HCT116 (cell line): ENCODE results near the gene SCG3. TPM values are rescaled to one million over a fixed set of nuclear protein-coding genes. Genes with fewer than 3 reads are reported as not detected.

Experiments
- ATAC-seq: fragments of 200-7000 bp; cut with Tn5 transposase; 2 replicates; pipeline ENCODE4 v1.9.1; 2020; ENCODE audit warnings: mild to moderate bottlenecking, moderate library complexity
- BruUV-seq: library from RNA; stranded (reverse); fragments of 400-500 nt; replicated peaks from 2 replicates; lab custom pipeline; 2021; lab: Mats Ljungman, UMichigan
- CTCF ChIA-PET: fragments of 300-600 bp; sonication (Branson Sonifier 250); formaldehyde crosslinking; loops from one replicate; lab custom pipeline; 2021; ENCODE audit warnings: antibody characterized with exemption; lab: Charles Lee
- POLR2A ChIA-PET: fragments of 300-600, 350-600 bp; sonication (Branson Sonifier 250); formaldehyde crosslinking; loops from one replicate; lab custom pipeline; 2021; ENCODE audit warnings: antibody characterized with exemption; lab: Charles Lee
- RAD21 ChIA-PET, 2 experiments: fragments of 300-600 bp; sonication (Branson Sonifier 250); formaldehyde crosslinking; loops; one replicate each; lab custom pipeline; 2023; ENCODE audit warnings: low total read pairs in 2 of 2; ENCODE audit not compliant: uncharacterized antibody in 2 of 2, unreplicated experiment in 2 of 2, low non-redundant PET in 1 of 2; lab: Charles Lee
- DNase-seq: peaks from one replicate; pipeline ENCODE4 v3.0.0-alpha.2; 2010; ENCODE audit warnings: low read depth, low spot score
- H2AFZ ChIP-seq: fragments of 200-600 bp; shearing (Covaris generic), sonication (generic); 2 replicates; pipeline ENCODE4 v1.6.1; 2017; ENCODE audit warnings: low read depth, mixed run types, mixed read lengths, antibody characterized with exemption, low read length; ENCODE audit not compliant: poor library complexity, severe bottlenecking
- H3K27ac ChIP-seq: 2 replicates; pipeline ENCODE4 v1.5.1; 2012; ENCODE audit warnings: low read depth, low read length
- H3K27me3 ChIP-seq: fragments of 200-600 bp; sonication (generic); 2 replicates; pipeline ENCODE4 v1.6.1; 2016; ENCODE audit warnings: mixed run types, low read length, mixed read lengths; ENCODE audit not compliant: insufficient read depth
- H3K36me3 ChIP-seq, 2 experiments: fragments of 200-500 bp in 1 of 2; fragments of 200-600 bp in 1 of 2; sonication (Bioruptor generic) in 1 of 2; sonication (generic) in 1 of 2; 2 replicates each; pipeline versions ENCODE4 v1.5.1 to v1.6.1; 2014 to 2016; ENCODE audit warnings: low read length in 2 of 2, inconsistent platforms in 1 of 2, mixed read lengths in 1 of 2, mixed run types in 1 of 2; ENCODE audit not compliant: insufficient read depth in 2 of 2, control insufficient read depth in 1 of 2
- H3K4me1 ChIP-seq, 2 experiments: fragments of 200-600 bp in 1 of 2; sonication (generic) in 1 of 2; 2 replicates each; pipeline versions ENCODE4 v1.5.1 to v1.6.1; 2012 to 2017; ENCODE audit warnings: low read length in 2 of 2, inconsistent platforms in 1 of 2, mild to moderate bottlenecking in 1 of 2, mixed read lengths in 1 of 2, mixed run types in 1 of 2, moderate library complexity in 1 of 2; ENCODE audit not compliant: insufficient read depth in 2 of 2, control insufficient read depth in 1 of 2
- H3K4me2 ChIP-seq: fragments of 200-600 bp; sonication (generic); 2 replicates; pipeline ENCODE4 v1.6.1; 2017; ENCODE audit warnings: mixed run types, low read length, mixed read lengths
- H3K4me3 ChIP-seq, 2 experiments: fragments of 200-600 bp in 1 of 2; sonication (generic) in 1 of 2; replicated peaks in 1 of 2; 2 replicates each; pipeline ENCODE4 v1.5.1; 2011 to 2016; ENCODE audit warnings: low read length in 2 of 2, control low read depth in 1 of 2, low read depth in 1 of 2, mild to moderate bottlenecking in 1 of 2, mixed read lengths in 1 of 2, mixed run types in 1 of 2
- H3K79me2 ChIP-seq: fragments of 200-600 bp; sonication (generic); 2 replicates; pipeline ENCODE4 v1.6.1; 2017; ENCODE audit warnings: mild to moderate bottlenecking, mixed run types, low read length, moderate library complexity, mixed read lengths; ENCODE audit not compliant: insufficient read depth
- H3K9ac ChIP-seq: fragments of 200-600 bp; sonication (generic); 2 replicates; pipeline ENCODE4 v1.6.1; 2016; ENCODE audit warnings: low read length, mixed read lengths
- H3K9me2 ChIP-seq: fragments of 200-600 bp; sonication (generic), shearing (Covaris generic); 2 replicates; pipeline ENCODE4 v1.6.1; 2017; ENCODE audit warnings: mixed run types, mild to moderate bottlenecking, moderate library complexity; ENCODE audit not compliant: insufficient read depth
- H3K9me3 ChIP-seq, 2 experiments: fragments of 200-500 bp in 1 of 2; fragments of 200-600 bp in 1 of 2; sonication (Bioruptor generic) in 1 of 2; sonication (generic) in 1 of 2; 2 replicates each; pipeline ENCODE4 v1.6.1; 2014 to 2017; ENCODE audit warnings: low read length in 2 of 2, mixed read lengths in 2 of 2, inconsistent platforms in 1 of 2, low read depth in 1 of 2, mild to moderate bottlenecking in 1 of 2, mixed run types in 1 of 2, moderate library complexity in 1 of 2; ENCODE audit not compliant: control insufficient read depth in 1 of 2, insufficient read depth in 1 of 2
- H4K20me1 ChIP-seq: fragments of 200-600 bp; sonication (generic), shearing (Covaris generic); 2 replicates; pipeline ENCODE4 v1.6.1; 2017; ENCODE audit warnings: mixed run types, mild to moderate bottlenecking, moderate library complexity; ENCODE audit not compliant: insufficient read depth
- ATF3 ChIP-seq: IDR thresholded peaks from 2 replicates; pipeline ENCODE4 v1.6.1; 2012
- CBX3 ChIP-seq: IDR thresholded peaks from 2 replicates; pipeline ENCODE4 v1.6.1; 2012; ENCODE audit warnings: low read depth
- ELF1 ChIP-seq: IDR thresholded peaks from 2 replicates; pipeline ENCODE4 v1.6.1; 2012; ENCODE audit warnings: low read depth, borderline replicate concordance
- EZH2 ChIP-seq: fragments of 200-600 bp; sonication (generic); IDR thresholded peaks from 2 replicates; pipeline ENCODE4 v1.6.1; 2017; ENCODE audit warnings: antibody characterized with exemption, mixed run types
- EZH2phosphoT487 ChIP-seq: fragments of 200-600 bp; IDR thresholded peaks from 2 replicates; pipeline ENCODE4 v1.6.1; 2018; ENCODE audit warnings: antibody characterized with exemption, borderline replicate concordance
- RAD21 ChIP-seq: IDR thresholded peaks from 2 replicates; pipeline ENCODE4 v1.6.1; 2012; ENCODE audit warnings: low read depth, mild to moderate bottlenecking
- SP1 ChIP-seq: IDR thresholded peaks from 2 replicates; pipeline ENCODE4 v1.6.1; 2012; ENCODE audit warnings: low read depth
- SRF ChIP-seq: IDR thresholded peaks from 2 replicates; pipeline ENCODE4 v1.6.1; 2012; ENCODE audit warnings: low read depth
- TCF7L2 ChIP-seq: IDR thresholded peaks from 2 replicates; pipeline ENCODE4 v1.7.0; 2011; ENCODE audit warnings: borderline replicate concordance, inconsistent platforms; ENCODE audit not compliant: insufficient read depth, insufficient read length; ENCODE audit errors: extremely low read depth
- YY1 ChIP-seq: IDR thresholded peaks from 2 replicates; pipeline ENCODE4 v1.6.1; 2011; ENCODE audit warnings: low read length, low read depth, moderate library complexity, mild to moderate bottlenecking; ENCODE audit not compliant: insufficient replicate concordance; ENCODE audit errors: extremely low read depth
- ZFX ChIP-seq: fragments of 450-650 bp; IDR thresholded peaks from 2 replicates; pipeline ENCODE4 v1.6.1; 2017
- ZNF274 ChIP-seq: fragments of 200-500 bp; sonication (Bioruptor generic); IDR thresholded peaks from 2 replicates; pipeline ENCODE4 v1.6.1; 2014; ENCODE audit warnings: mild to moderate bottlenecking, low read depth, low read length, inconsistent platforms
- intact Hi-C: fragments of 100-400 bp; cut with micrococcal nuclease; formaldehyde crosslinking; loops from 2 replicates; pipeline ENCODE4 v1.10.0; 2022
- total RNA-seq: library from RNA; stranded (reverse); gene quantifications from one replicate; pipeline ENCODE4 v1.2.1, GENCODE V29; 2021; ENCODE audit not compliant: unreplicated experiment
- TF ChIP-seq, protein P1 (sequence below), 3 experiments: fragments of 200-600 bp in 1 of 3; sonication (generic) in 1 of 3; IDR thresholded peaks in 2 of 3; conservative IDR thresholded peaks in 1 of 3; 2 replicates each; pipeline ENCODE4 v1.5.1; 2012 to 2017; ENCODE audit warnings: low read depth in 2 of 3, low read length in 2 of 3, antibody characterized with exemption in 1 of 3, borderline replicate concordance in 1 of 3, control low read depth in 1 of 3, mild to moderate bottlenecking in 1 of 3, mixed read lengths in 1 of 3, mixed run types in 1 of 3, moderate library complexity in 1 of 3; ENCODE audit not compliant: insufficient read depth in 1 of 3

SCG3 gene
- total RNA-seq, 1 experiment from 2014 or later, result not detected

GRCh38 chr15:51669381-51669780 is 11.9 kb upstream of the SCG3 start:
- Histone ChIP-seq H3K36me3 (no peaks in the 10 kb centered on the region), H2AFZ (no peak overlapping the region), H3K4me1 (no peaks in the 10 kb centered on the region), H3K4me3 (no peak overlapping the region), H3K27ac (no peak overlapping the region), H3K27me3 (no peaks in the 10 kb centered on the region), H3K4me2 (no peak overlapping the region), H3K9ac (no peak overlapping the region), H4K20me1 (no peaks in the 10 kb centered on the region), H3K79me2 (no peaks in the 10 kb centered on the region), H3K9me3 (no peaks in the 10 kb centered on the region), H3K9me2 (no peaks in the 10 kb centered on the region)
- intact Hi-C loops, result no loop called here
- DNase-seq, result no peak
- ChIA-PET CTCF (interaction anchor here (1.0 kb wide), 1 partner anchor 19 kb away, joined by 3 read pairs; no protein-coding TSS in a partner anchor), RAD21 (no interaction called here), POLR2A (no interaction called here)
- TF ChIP-seq, protein P1, sequence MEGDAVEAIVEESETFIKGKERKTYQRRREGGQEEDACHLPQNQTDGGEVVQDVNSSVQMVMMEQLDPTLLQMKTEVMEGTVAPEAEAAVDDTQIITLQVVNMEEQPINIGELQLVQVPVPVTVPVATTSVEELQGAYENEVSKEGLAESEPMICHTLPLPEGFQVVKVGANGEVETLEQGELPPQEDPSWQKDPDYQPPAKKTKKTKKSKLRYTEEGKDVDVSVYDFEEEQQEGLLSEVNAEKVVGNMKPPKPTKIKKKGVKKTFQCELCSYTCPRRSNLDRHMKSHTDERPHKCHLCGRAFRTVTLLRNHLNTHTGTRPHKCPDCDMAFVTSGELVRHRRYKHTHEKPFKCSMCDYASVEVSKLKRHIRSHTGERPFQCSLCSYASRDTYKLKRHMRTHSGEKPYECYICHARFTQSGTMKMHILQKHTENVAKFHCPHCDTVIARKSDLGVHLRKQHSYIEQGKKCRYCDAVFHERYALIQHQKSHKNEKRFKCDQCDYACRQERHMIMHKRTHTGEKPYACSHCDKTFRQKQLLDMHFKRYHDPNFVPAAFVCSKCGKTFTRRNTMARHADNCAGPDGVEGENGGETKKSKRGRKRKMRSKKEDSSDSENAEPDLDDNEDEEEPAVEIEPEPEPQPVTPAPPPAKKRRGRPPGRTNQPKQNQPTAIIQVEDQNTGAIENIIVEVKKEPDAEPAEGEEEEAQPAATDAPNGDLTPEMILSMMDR (IDR thresholded peaks at IDR 0.05 in 2 of 3, conservative IDR thresholded peaks at IDR 0.05 in 1 of 3; ENCODE audit: borderline replicate concordance in 1 of 3, insufficient read depth in 1 of 3, low read depth in 2 of 3, low read length in 2 of 3), result no peak
- no peak for TF ChIP-seq CBX3
- TF ChIP-seq YY1, result no peak
- no peak for TF ChIP-seq EZH2phosphoT487
- no peak for TF ChIP-seq RAD21
- no peak for TF ChIP-seq ATF3
- BruUV-seq, result no TSS peak
- no peak for ATAC-seq

- no peak for DNase-seq
- no peaks in the 10 kb centered on the region for H3K9me2 ChIP-seq
- no TSS peak for BruUV-seq
- POLR2A ChIA-PET, result no interaction called here
- no peak overlapping the region for H3K27ac ChIP-seq
- H3K4me1 ChIP-seq, result 0 out of 4 replicates have a peak, but pooled peaks cover 0 to 3% of the 10 kb centered on the region in 2 experiments
- CTCF ChIA-PET, result no interaction called here
- H3K79me2 ChIP-seq, result no peaks in the 10 kb centered on the region
- intact Hi-C loops, result no loop called here
- H3K9me3 ChIP-seq, result no peaks in the 10 kb centered on the region
- no peak for ATAC-seq
- H3K4me3 ChIP-seq, result no peak overlapping the region
- H3K36me3 ChIP-seq, result no peaks in the 10 kb centered on the region
- no peak overlapping the region for H2AFZ ChIP-seq
- H3K4me2 ChIP-seq, result no peak overlapping the region
- H3K27me3 ChIP-seq, result no peaks in the 10 kb centered on the region
- RAD21 ChIA-PET, result no interaction called here
- H3K9ac ChIP-seq, result no peak overlapping the region
- no peaks in the 10 kb centered on the region for H4K20me1 ChIP-seq
- TF ChIP-seq ZNF274 (no peak), CBX3 (no peak), ATF3 (no peak), EZH2 (no peak), RAD21 (no peak), EZH2phosphoT487 (no peak), ELF1 (no peak), TCF7L2 (no peak), SP1 (no peak), ZFX (no peak), SRF (no peak)
- TF ChIP-seq, protein P1 (IDR thresholded peaks at IDR 0.05 in 2 of 3, conservative IDR thresholded peaks at IDR 0.05 in 1 of 3; ENCODE audit: borderline replicate concordance in 1 of 3, insufficient read depth in 1 of 3, low read depth in 2 of 3, low read length in 2 of 3), result no peak
These were observed 9.1 kb upstream of the SCG3 start for GRCh38 chr15:51672155-51672687.
